ENCODE data around the gene TNFRSF25.

Gene TNFRSF25

DNA sequence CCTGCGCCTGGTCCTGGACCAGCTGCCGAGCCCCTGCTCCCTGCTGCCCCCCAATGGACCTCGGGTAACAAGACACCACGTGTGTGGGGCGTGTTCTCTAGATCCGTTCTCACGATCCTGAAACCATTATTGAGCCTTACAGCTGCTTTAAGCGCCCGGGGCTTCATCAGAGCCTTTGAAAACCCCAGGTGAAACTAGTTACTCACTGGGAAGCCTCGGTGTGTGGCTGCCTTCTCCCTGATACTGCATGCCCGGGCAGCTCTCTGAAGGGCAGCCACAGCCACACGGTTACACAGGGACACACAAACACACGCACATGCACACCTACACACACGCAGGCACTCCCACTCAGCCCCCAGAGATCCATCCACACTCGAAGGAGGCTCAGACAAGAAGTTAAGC, 51.5 kb downstream of the TNFRSF25 start:
- peak; percentile 41 for DNase-seq

DNA sequence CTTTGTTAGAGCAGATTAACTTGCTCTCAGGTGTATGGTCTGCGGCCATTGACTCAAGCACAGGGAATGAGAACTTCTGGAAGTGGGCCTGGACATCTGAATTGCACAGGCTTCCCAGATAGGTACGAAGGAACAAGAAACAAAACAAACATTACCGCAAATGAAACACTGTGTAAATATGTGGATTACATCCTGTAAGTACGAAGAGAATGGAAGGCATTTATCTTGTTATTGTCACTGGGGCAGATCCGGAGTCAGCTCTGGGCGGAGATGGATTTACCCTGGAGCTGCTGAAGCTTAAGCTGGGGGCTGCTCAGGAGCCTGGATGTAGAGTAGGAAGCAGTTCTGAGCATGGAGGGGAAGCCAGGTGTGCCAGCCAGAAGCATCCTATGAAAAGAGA, 53.1 kb downstream of the TNFRSF25 start:
- DNase-seq, result no peak

Data from stimulated activated CD4-positive, alpha-beta T cell treated with anti-CD3 and anti-CD28 coated beads, Interleukin-12 subunit alpha, Interleukin-12 subunit beta, amount 100 ng/mL, for 4 hours (primary cell).